SK-N-SH treated with all-trans-retinoic acid at 6 μM for 48 hours (cell line): ENCODE data around the gene DNMT3A.
"Not testable (repeated sequence)": the region's sequence is repeated elsewhere in the genome, so short reads cannot be mapped to it uniquely, and the experiment has no call there.

Source experiments
- ATAC-seq: fragments of 200-7000 bp; cut with Tn5 transposase; 3 replicates; pipeline ENCODE4 v1.9.1; 2020; ENCODE audit warnings: mild to moderate bottlenecking, moderate library complexity
- ARNTL ChIP-seq: fragments of 450-650 bp; formaldehyde crosslinking; IDR thresholded peaks from 2 replicates; pipeline ENCODE4 v1.5.0; 2020; ENCODE audit warnings: low read depth, mild to moderate bottlenecking, moderate library complexity, borderline replicate concordance
- BACH2 ChIP-seq: fragments of 250-450 bp; sonication (Bioruptor Pico); IDR thresholded peaks from 2 replicates; pipeline ENCODE4 v1.9.0; 2021; ENCODE audit warnings: mild to moderate bottlenecking, borderline replicate concordance
- CREB5 ChIP-seq: fragments of 250-450 bp; sonication (Bioruptor Pico); IDR thresholded peaks from 2 replicates; pipeline ENCODE4 v1.5.1; 2020; ENCODE audit warnings: low read depth, mild to moderate bottlenecking, moderate library complexity
- CSDC2 ChIP-seq: fragments of 250-450 bp; sonication (Bioruptor Pico); IDR thresholded peaks from 2 replicates; pipeline ENCODE4 v1.5.0; 2020; ENCODE audit warnings: mild to moderate bottlenecking, moderate library complexity
- CSRNP3 ChIP-seq: fragments of 250-450 bp; sonication (Bioruptor Pico); IDR thresholded peaks from 2 replicates; pipeline ENCODE4 v1.5.1; 2021; ENCODE audit warnings: mild to moderate bottlenecking, moderate library complexity
- ESRRG ChIP-seq: fragments of 250-450 bp; sonication (Bioruptor Pico); IDR thresholded peaks from 2 replicates; pipeline ENCODE4 v1.6.1; 2021; ENCODE audit warnings: mild to moderate bottlenecking
- GLIS3 ChIP-seq: fragments of 250-450 bp; sonication (Bioruptor Pico); IDR thresholded peaks from 2 replicates; pipeline ENCODE4 v1.5.0; 2020; ENCODE audit warnings: mild to moderate bottlenecking, moderate library complexity
- ISL1 ChIP-seq: fragments of 250-450 bp; sonication (Bioruptor Pico); IDR thresholded peaks from 2 replicates; pipeline ENCODE4 v2.1.2; 2022; ENCODE audit warnings: mild to moderate bottlenecking, moderate library complexity
- OSR1 ChIP-seq: fragments of 250-450 bp; sonication (Bioruptor Pico); IDR thresholded peaks from 2 replicates; pipeline ENCODE4 v1.8.0; 2022; ENCODE audit warnings: moderate library complexity, mild to moderate bottlenecking, inconsistent platforms
- PPARA ChIP-seq: fragments of 250-450 bp; sonication (Bioruptor Pico); IDR thresholded peaks from 2 replicates; pipeline ENCODE4 v1.5.0; 2020; ENCODE audit warnings: mild to moderate bottlenecking, borderline replicate concordance
- RARB ChIP-seq: fragments of 250-450 bp; sonication (Bioruptor Pico); IDR thresholded peaks from 2 replicates; pipeline ENCODE4 v1.8.0; 2021; ENCODE audit warnings: mild to moderate bottlenecking, moderate library complexity
- SNAI2 ChIP-seq: fragments of 250-450 bp; sonication (Bioruptor Pico); IDR thresholded peaks from 2 replicates; pipeline ENCODE4 v1.5.0; 2020; ENCODE audit warnings: mild to moderate bottlenecking, moderate library complexity
- TCF4 ChIP-seq: fragments of 250-450 bp; sonication (Bioruptor Pico); IDR thresholded peaks from 2 replicates; pipeline ENCODE4 v1.8.0; 2021; ENCODE audit warnings: mild to moderate bottlenecking, moderate library complexity, borderline replicate concordance
- TOX ChIP-seq: fragments of 250-450 bp; sonication (Bioruptor Pico); IDR thresholded peaks from 2 replicates; pipeline ENCODE4 v1.8.0; 2021; ENCODE audit warnings: mild to moderate bottlenecking, moderate library complexity, borderline replicate concordance
- ZC3H10 ChIP-seq: fragments of 250-450 bp; sonication (Bioruptor Pico); IDR thresholded peaks from 2 replicates; pipeline ENCODE4 v1.5.1; 2021; ENCODE audit warnings: mild to moderate bottlenecking, moderate library complexity
- ZFP3 ChIP-seq: fragments of 250-450 bp; sonication (Bioruptor Pico); IDR thresholded peaks from 2 replicates; pipeline ENCODE4 v1.5.0; 2020; ENCODE audit warnings: mild to moderate bottlenecking, moderate library complexity
- ZFP30 ChIP-seq: fragments of 450-650 bp; formaldehyde crosslinking; IDR thresholded peaks from 2 replicates; pipeline ENCODE4 v1.5.0; 2022; ENCODE audit warnings: mild to moderate bottlenecking, moderate library complexity
- ZNF565 ChIP-seq: fragments of 450-650 bp; formaldehyde crosslinking; conservative IDR thresholded peaks from 2 replicates; pipeline ENCODE4 v1.5.0; 2020; ENCODE audit warnings: low read depth, mild to moderate bottlenecking, moderate library complexity
- ZNF70 ChIP-seq: fragments of 450-650 bp; formaldehyde crosslinking; IDR thresholded peaks from 2 replicates; pipeline ENCODE4 v1.5.0; 2020; ENCODE audit warnings: mild to moderate bottlenecking, moderate library complexity
- ZNF8 ChIP-seq: fragments of 450-650 bp; formaldehyde crosslinking; IDR thresholded peaks from 2 replicates; pipeline ENCODE4 v1.5.0; 2020; ENCODE audit warnings: mild to moderate bottlenecking, moderate library complexity
- TF ChIP-seq, protein P1 (sequence below): fragments of 250-450 bp; sonication (Bioruptor Pico); IDR thresholded peaks from 2 replicates; pipeline ENCODE4 v1.5.0; 2020; ENCODE audit warnings: mild to moderate bottlenecking, moderate library complexity
- TF ChIP-seq, protein P2 (sequence below): fragments of 250-450 bp; sonication (Bioruptor Pico); IDR thresholded peaks from 2 replicates; pipeline ENCODE4 v1.8.0; 2021; ENCODE audit warnings: low read depth, mild to moderate bottlenecking, moderate library complexity, borderline replicate concordance

DNMT3A gene

GRCh38 chr2:25273985-25274535 lies 67.7 kb downstream of the DNMT3A start:
- ATAC-seq = no peak
- TF ChIP-seq GLIS3 (no peak), ZNF8 (CRISPR knock-in tag) (no peak), CSDC2 (CRISPR knock-in tag) (no peak)

DNA sequence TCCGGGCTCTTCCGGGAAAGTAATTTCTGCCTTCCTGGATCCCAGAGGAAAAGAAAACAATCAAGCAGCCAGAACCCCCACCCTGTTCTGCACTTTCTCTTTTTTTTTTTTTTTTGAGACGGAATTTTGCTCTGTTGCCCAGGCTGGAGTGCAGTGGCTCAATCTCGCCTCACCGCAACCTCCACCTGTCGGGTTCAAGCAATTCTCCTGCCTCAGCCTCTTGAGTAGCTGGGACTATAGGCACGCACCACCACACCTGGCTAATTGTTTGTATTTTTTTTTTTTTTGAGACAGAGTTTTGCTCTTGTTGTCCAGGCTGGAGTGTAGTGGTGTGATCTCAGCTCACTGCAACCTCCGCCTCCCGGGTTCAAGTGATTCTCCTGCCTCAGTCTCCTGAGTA lies 69.0 kb downstream of the DNMT3A start:
- ATAC-seq = not testable (repeated sequence)

DNA sequence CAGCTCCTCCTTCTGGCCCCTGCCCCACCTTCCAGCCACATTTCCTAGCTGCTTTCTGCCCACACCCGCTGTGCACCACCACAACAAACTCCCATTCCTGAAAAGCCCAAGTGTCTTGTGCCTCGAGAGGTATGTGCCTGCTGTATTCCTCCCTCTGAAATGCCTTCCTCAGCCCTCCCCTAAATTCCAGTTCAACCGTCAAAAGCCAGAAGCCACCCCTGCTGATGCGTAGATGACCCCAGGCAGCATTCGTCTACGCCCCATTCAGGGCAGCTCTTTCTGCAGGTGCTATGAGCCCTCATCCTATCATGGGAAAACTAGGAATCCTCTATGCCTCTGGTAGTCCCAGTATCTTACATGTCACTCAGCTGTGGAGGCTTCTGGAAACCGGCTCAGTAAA lies 71.7 kb downstream of the DNMT3A start:
- TF ChIP-seq, protein P1, sequence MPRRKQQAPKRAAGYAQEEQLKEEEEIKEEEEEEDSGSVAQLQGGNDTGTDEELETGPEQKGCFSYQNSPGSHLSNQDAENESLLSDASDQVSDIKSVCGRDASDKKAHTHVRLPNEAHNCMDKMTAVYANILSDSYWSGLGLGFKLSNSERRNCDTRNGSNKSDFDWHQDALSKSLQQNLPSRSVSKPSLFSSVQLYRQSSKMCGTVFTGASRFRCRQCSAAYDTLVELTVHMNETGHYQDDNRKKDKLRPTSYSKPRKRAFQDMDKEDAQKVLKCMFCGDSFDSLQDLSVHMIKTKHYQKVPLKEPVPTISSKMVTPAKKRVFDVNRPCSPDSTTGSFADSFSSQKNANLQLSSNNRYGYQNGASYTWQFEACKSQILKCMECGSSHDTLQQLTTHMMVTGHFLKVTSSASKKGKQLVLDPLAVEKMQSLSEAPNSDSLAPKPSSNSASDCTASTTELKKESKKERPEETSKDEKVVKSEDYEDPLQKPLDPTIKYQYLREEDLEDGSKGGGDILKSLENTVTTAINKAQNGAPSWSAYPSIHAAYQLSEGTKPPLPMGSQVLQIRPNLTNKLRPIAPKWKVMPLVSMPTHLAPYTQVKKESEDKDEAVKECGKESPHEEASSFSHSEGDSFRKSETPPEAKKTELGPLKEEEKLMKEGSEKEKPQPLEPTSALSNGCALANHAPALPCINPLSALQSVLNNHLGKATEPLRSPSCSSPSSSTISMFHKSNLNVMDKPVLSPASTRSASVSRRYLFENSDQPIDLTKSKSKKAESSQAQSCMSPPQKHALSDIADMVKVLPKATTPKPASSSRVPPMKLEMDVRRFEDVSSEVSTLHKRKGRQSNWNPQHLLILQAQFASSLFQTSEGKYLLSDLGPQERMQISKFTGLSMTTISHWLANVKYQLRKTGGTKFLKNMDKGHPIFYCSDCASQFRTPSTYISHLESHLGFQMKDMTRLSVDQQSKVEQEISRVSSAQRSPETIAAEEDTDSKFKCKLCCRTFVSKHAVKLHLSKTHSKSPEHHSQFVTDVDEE (CRISPR knock-in tag) = no peak
- TF ChIP-seq OSR1 (no peak), CREB5 (CRISPR knock-in tag) (no peak), ZNF70 (CRISPR knock-in tag) (no peak)
- ATAC-seq = no peak

DNA sequence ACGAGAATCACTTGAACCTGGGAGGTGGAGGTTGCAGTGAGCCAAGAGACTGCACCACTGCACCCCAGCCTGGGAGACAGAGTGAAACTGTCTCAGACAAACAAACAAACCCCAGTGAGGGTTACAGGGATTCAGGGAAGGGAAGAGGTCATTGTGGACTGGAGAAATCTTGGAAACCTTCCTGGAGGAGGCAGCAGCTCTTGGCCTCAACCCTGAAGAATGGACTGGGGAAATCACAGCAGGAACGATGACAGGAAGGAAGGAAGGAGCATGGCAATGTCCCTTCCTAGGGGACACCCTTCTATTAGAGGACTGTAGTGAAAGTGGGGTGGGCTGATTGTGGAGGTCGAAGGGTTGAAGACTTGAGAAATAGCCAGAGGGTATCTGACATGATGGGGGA lies 72.5 kb downstream of the DNMT3A start:
- no peak for ATAC-seq
- no peak for TF ChIP-seq ZFP30 (CRISPR knock-in tag)
- no peak for TF ChIP-seq BACH2
- no peak for TF ChIP-seq ARNTL (CRISPR knock-in tag)
- TF ChIP-seq ESRRG (CRISPR knock-in tag) = no peak
- TF ChIP-seq CSDC2 (CRISPR knock-in tag) = no peak
- no peak for TF ChIP-seq CREB5 (CRISPR knock-in tag)
- TF ChIP-seq ZFP3 (CRISPR knock-in tag) = no peak
- no peak for TF ChIP-seq TCF4 (CRISPR knock-in tag)
- no peak for TF ChIP-seq ZC3H10 (CRISPR knock-in tag)
- TF ChIP-seq PPARA (CRISPR knock-in tag) = no peak
- no peak for TF ChIP-seq SNAI2 (CRISPR knock-in tag)
- TF ChIP-seq ZNF8 (CRISPR knock-in tag) = no peak

- ATAC-seq = no peak
- TF ChIP-seq TOX (CRISPR knock-in tag) = no peak
- TF ChIP-seq, protein P1 (CRISPR knock-in tag) = no peak
- no peak for TF ChIP-seq PPARA (CRISPR knock-in tag)
- no peak for TF ChIP-seq ISL1 (CRISPR knock-in tag)
- no peak for TF ChIP-seq CSDC2 (CRISPR knock-in tag)
- TF ChIP-seq CSRNP3 (CRISPR knock-in tag) = no peak
- no peak for TF ChIP-seq ZFP30 (CRISPR knock-in tag)
- TF ChIP-seq, protein P2, sequence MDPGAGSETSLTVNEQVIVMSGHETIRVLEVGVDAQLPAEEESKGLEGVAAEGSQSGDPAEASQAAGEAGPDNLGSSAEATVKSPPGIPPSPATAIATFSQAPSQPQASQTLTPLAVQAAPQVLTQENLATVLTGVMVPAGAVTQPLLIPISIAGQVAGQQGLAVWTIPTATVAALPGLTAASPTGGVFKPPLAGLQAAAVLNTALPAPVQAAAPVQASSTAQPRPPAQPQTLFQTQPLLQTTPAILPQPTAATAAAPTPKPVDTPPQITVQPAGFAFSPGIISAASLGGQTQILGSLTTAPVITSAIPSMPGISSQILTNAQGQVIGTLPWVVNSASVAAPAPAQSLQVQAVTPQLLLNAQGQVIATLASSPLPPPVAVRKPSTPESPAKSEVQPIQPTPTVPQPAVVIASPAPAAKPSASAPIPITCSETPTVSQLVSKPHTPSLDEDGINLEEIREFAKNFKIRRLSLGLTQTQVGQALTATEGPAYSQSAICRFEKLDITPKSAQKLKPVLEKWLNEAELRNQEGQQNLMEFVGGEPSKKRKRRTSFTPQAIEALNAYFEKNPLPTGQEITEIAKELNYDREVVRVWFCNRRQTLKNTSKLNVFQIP (CRISPR knock-in tag) = no peak
- TF ChIP-seq GLIS3 = no peak
- TF ChIP-seq ARNTL (CRISPR knock-in tag) = no peak
- TF ChIP-seq RARB (CRISPR knock-in tag) = no peak
- no peak for TF ChIP-seq ZC3H10 (CRISPR knock-in tag)
- TF ChIP-seq ZNF565 (CRISPR knock-in tag) = no peak
- TF ChIP-seq ZNF70 (CRISPR knock-in tag) = no peak
- no peak for TF ChIP-seq ZNF8 (CRISPR knock-in tag)
- TF ChIP-seq OSR1 = no peak
- no peak for TF ChIP-seq BACH2
- no peak for TF ChIP-seq ZFP3 (CRISPR knock-in tag)
Observed at GRCh38 chr2:25268139-25268538, 73.6 kb downstream of the DNMT3A start.
